ENCODE data around the gene NCK2. TPM values are rescaled to one million over a fixed set of nuclear protein-coding genes. Genes with fewer than 3 reads are reported as not detected.
A peak's percentile ranks its signal among the peaks of the same experiment; 100 is the strongest.

Gene NCK2
- total RNA-seq, 1 experiment from 2014 or later, result 75.4 TPM

GRCh38 chr2:105783151-105783738 is 38.5 kb downstream of the NCK2 start:
- Mint-ChIP-seq H3K27me3 (ENCODE audit: low read depth) (no peaks in the 10 kb centered on the region), H3K9me3 (no peaks in the 10 kb centered on the region; the same call in 1 of the 2 replicates), H3K36me3 (peaks cover 6% of the 10 kb centered on the region; the same call in 1 of the 2 replicates), H3K4me3 (no peak overlapping the region), H3K27ac (0 out of 2 replicates have a peak overlapping the region, but pooled peaks have one; percentile 14), H3K4me1 (peaks cover 73% of the 10 kb centered on the region)
- CTCF ChIA-PET, result interaction anchor here (1.0 kb wide), 1 partner anchor 14 kb away, joined by 3 read pairs; no protein-coding TSS in a partner anchor
- POLR2A ChIA-PET, result no interaction called here
- no peak for ATAC-seq
- no peak for DNase-seq (ENCODE audit: low spot score)
- TF ChIP-seq ATF3 (CRISPR knock-in tag; conservative IDR thresholded peaks at IDR 0.05) (no peak), SP1 (CRISPR knock-in tag; conservative IDR thresholded peaks at IDR 0.05) (no peak), HMGA2 (CRISPR knock-in tag; IDR thresholded peaks at IDR 0.05) (no peak), NR1H2 (CRISPR knock-in tag; IDR thresholded peaks at IDR 0.05) (no peak), CTCF (IDR thresholded peaks at IDR 0.05) (no peak), ZNF425 (CRISPR knock-in tag; conservative IDR thresholded peaks at IDR 0.05) (no peak), IRF2 (CRISPR knock-in tag; IDR thresholded peaks at IDR 0.05; ENCODE audit: borderline replicate concordance, low read depth) (no peak), NR3C1 (CRISPR knock-in tag; conservative IDR thresholded peaks at IDR 0.05; ENCODE audit: low read depth) (no peak), E2F1 (CRISPR knock-in tag; IDR thresholded peaks at IDR 0.05) (no peak), JAZF1 (CRISPR knock-in tag; IDR thresholded peaks at IDR 0.05) (no peak), TEAD4 (CRISPR knock-in tag; IDR thresholded peaks at IDR 0.05) (no peak), ZNF232 (CRISPR knock-in tag; IDR thresholded peaks at IDR 0.05) (no peak), FOXK1 (CRISPR knock-in tag; IDR thresholded peaks at IDR 0.05) (no peak), OVOL2 (CRISPR knock-in tag; IDR thresholded peaks at IDR 0.05; ENCODE audit: borderline replicate concordance) (no peak), KAT7 (CRISPR knock-in tag; IDR thresholded peaks at IDR 0.05; ENCODE audit: borderline replicate concordance) (no peak), ZNF423 (CRISPR knock-in tag; IDR thresholded peaks at IDR 0.05) (no peak), NFE2L1 (CRISPR knock-in tag; IDR thresholded peaks at IDR 0.05) (no peak), IRF1 (CRISPR knock-in tag; IDR thresholded peaks at IDR 0.05) (no peak)

- DNase-seq (ENCODE audit: low spot score) (no peak), ATAC-seq (no peak)
- ChIA-PET CTCF (no interaction called here), POLR2A (no interaction called here)
- Mint-ChIP-seq H3K4me1 (peaks cover 73% of the 10 kb centered on the region), H3K27ac (no peak overlapping the region), H3K4me3 (no peak overlapping the region), H3K36me3 (peaks cover 6% of the 10 kb centered on the region; the same call in 1 of the 2 replicates), H3K9me3 (no peaks in the 10 kb centered on the region; the same call in 1 of the 2 replicates), H3K27me3 (ENCODE audit: low read depth) (no peaks in the 10 kb centered on the region)
- TF ChIP-seq ZNF138 (CRISPR knock-in tag; conservative IDR thresholded peaks at IDR 0.05), result no peak
- TF ChIP-seq E2F1 (CRISPR knock-in tag; IDR thresholded peaks at IDR 0.05), result no peak
- no peak for TF ChIP-seq AR (CRISPR knock-in tag; IDR thresholded peaks at IDR 0.05)
- no peak for TF ChIP-seq SMAD4 (CRISPR knock-in tag; IDR thresholded peaks at IDR 0.05)
- TF ChIP-seq ZNF512 (CRISPR knock-in tag; IDR thresholded peaks at IDR 0.05; ENCODE audit: borderline replicate concordance), result no peak
- TF ChIP-seq JUN (CRISPR knock-in tag; IDR thresholded peaks at IDR 0.05), result no peak
- no peak for TF ChIP-seq ATF1 (CRISPR knock-in tag; IDR thresholded peaks at IDR 0.05)
These were observed 39.3 kb downstream of the NCK2 start for GRCh38 chr2:105783972-105784371.

Measured in WTC11 (cell line).